ENCODE data around the gene FGR.

DNA sequence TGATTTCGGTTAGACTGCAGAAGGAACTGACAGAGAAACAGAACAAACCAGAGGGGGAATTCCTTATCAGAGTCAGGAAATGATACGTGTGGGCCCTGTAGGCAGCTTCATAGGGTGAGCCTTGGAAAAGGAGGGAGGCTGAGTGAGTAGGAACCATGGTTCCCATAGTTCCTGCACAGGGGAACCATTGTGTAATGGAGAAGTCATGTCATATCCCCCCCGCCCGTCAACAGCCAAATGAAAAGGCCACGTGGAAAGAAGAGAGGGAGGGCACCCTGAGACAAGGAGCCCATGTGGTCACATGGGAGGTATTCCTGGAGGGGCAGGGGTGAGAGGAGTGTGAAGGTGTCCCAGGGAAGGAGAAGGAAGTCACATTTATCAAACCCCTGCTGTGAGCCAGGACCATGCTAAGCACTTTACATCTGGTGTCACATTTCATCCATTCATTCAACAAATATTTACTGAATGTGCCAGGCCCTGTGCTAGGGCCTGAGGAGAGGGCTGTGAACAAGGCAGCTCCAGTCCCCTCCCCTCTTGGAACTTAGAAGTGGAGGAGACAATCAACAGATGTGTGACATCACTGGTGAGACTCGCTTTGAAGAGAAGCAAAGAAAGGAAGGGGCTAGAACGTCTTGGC lies 15.7 kb upstream of the FGR start:
- TF ChIP-seq, protein P1, sequence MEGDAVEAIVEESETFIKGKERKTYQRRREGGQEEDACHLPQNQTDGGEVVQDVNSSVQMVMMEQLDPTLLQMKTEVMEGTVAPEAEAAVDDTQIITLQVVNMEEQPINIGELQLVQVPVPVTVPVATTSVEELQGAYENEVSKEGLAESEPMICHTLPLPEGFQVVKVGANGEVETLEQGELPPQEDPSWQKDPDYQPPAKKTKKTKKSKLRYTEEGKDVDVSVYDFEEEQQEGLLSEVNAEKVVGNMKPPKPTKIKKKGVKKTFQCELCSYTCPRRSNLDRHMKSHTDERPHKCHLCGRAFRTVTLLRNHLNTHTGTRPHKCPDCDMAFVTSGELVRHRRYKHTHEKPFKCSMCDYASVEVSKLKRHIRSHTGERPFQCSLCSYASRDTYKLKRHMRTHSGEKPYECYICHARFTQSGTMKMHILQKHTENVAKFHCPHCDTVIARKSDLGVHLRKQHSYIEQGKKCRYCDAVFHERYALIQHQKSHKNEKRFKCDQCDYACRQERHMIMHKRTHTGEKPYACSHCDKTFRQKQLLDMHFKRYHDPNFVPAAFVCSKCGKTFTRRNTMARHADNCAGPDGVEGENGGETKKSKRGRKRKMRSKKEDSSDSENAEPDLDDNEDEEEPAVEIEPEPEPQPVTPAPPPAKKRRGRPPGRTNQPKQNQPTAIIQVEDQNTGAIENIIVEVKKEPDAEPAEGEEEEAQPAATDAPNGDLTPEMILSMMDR (conservative IDR thresholded peaks at IDR 0.05) = no peak
- TF ChIP-seq ZFX (IDR thresholded peaks at IDR 0.05) = no peak
